SHP77 (cell line): ENCODE data around the gene IDNK.

ENCODE experiments used
- DNase-seq, 2 experiments: peaks; one replicate each; lab custom pipeline; 2025; lab: John Stamatoyannopoulos, UW

The IDNK gene

DNA sequence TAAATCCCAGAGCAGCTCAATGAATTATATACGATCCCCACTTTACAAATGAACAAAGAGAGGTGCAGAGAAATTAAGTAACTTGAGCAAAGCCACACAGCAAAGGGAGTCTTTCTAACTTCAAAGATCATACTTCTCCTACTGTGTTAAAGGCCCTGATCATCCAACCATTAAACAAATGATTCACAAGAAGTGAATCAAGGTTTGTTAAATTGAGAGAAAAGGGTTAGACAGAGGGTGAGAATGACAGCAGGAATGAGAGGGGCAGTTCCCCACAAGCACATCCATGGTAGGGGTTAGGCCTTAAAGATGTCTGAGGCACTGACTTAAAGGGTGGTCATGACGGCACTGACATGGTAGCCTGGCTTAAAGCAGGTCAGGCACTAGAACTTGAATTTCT lies 10.7 kb downstream of the IDNK start:
- DNase-seq: no peak

DNA sequence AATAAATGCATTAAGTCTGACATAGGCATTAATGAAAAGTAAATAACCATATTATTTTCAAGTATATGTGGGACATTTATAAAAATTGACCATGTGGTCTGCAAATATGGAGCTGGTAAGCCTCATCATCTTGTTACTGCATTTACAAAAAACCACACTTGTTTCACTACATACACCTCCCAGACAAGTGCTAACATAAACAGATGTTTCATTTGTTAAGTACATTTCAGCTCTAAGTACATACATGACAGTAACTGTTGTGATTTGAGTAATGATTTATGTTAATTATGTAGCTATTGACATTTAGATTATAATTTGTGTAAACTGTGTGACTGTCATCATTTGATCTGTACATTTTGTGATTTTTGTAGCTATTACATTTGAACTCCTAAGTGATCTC lies 13.9 kb downstream of the IDNK start:
- DNase-seq: no peak

DNA sequence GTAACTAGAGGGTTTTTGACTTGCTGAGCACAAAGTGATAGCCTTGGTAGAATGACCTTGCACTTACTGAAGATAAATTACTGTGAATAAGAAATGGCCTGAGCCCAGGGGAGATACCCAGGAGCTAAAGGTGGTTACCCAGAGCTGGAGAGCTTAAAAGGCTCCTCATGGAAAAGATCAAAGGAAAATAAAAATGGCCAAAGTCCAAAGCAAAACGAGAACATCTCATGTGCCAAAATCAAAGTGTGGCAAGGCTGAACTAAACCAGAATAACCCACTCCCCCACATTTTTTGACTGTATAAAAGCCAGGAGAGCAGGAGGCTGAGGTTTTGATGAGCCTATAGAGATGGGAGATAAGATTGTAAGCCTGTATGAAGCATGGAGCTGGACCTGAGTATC lies 14.4 kb downstream of the IDNK start:
- DNase-seq: no peak

DNA sequence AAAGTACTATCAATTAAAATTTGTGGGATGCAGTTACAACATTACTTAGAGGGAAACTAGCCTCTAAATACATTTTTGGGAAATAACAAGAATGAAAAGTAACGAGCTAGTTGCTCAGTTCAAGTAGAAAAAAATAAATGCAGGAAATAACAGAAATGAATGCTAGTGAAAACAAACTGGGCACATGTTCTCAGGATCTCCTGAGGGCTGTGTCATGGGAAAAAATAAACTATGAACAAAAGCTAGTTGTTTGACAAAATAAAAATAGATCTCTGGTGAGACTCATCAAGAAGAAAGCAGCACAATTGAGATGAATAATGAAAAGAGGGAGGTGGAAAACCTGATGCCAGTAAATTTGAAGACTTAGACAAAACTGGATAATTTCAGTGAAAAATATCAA lies 16.3 kb downstream of the IDNK start:
- no peak for DNase-seq

DNA sequence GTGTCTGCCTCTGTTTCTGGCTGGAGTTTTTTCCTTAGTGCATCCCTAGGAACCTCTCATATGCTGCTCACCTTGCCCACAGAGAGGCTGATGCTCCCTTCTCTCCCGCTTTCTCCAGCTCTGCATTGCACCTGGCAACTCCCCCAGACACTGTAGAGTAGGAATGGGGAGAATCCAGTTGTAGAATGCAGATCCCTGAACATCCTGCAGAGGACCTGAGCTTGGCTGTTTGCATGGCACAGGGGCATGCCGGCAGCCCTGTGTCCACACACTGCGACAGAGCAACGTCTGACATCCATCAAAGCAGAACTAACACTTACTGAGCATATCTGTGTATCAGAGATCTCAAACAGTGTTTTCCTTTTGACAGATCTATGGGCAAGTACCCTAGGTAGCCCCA lies 19.9 kb downstream of the IDNK start:
- DNase-seq: no peak

DNA sequence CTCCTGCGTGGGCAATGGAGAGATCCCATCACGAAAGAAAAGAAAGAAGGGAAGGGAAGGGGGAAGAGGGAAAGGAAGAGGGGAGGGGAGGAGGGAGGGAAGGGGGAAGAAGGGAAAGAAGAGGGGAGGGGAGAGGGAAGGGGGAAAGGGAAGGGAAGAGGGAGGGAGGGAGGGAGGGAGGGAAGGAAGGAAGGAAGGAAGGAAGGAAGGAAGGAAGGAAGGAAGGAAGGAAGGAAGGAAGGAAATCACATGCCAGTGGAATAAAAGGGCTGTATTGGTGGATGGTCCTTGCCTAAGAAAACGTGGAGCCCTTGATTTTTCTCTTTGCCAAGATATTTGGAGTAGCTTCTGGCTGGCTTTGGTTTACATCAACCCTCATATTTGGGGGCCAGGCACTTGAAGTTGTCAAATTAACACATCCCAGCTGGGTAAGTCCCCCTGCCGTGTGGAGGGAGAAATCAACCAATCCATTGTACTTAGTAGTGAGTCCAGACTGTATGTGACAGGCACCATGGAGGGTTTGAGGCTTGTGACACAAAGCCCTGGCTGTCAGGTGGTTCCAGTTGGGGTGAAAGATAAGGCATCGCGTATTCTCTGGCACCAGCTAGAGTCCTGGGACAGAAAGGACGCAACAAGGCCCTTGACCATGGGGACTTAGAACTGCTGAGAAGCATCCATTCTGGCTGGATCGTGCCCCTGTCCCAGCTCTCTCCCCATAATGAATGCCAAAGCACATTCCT lies 23.7 kb downstream of the IDNK start:
- no peak for DNase-seq

DNA sequence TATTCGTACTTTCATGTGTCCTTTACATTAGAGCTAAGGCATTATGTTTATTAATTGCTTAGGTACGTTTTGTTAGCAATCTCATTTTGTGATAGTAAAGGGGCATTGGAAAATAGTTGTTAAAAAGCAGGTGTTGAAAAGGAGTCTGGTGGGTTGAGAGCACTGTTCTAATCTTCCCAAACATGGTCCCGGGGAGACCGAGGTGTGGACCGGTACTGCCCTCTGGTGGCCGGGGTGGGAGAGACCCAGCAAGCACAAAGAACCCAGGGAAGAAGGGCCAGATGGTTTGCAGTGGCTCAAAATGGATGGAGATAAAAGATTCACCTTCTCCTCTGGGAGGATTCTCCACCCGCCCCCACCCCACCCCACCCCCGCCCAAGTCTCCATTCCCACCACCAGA lies 26.1 kb downstream of the IDNK start:
- peak; percentile 16 to 19 for DNase-seq

DNA sequence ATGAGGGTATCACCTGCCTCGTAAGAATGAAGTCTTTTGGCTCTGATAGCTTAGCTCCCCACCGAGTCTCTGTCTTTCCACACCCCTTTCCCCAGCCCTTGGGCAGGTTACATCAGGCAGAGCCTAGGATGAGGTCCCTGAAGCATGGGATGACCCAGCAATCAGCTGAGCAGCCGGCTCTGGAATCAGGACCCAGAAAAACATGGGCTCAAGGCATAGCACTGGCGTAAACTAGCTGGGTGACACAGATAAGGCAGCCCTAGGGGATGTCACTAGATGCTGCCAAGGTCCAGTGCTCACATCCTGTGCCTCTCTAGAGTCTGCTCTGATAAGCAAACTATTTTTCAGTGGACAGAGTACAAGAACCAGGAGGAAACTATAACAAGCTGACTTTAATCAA lies 26.6 kb downstream of the IDNK start:
- DNase-seq: no peak

DNA sequence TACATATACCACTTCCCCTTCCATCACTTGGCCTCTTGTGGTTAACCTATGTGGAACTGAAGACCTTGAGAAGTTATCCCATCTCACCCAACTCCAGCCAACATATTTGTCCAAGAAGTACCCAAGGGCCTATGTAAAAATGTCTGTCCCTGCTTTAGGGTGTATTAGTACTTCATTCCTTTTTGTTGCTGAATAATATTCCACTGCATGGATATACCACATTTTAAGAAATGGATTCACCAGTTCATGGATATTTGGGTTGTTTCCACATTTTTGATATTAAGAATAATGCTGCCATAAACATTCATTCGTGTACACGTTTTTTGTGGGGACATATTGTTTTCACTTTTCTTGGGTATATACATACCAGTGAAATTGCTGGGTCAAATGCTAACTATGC lies 28.6 kb downstream of the IDNK start:
- no peak for DNase-seq

DNA sequence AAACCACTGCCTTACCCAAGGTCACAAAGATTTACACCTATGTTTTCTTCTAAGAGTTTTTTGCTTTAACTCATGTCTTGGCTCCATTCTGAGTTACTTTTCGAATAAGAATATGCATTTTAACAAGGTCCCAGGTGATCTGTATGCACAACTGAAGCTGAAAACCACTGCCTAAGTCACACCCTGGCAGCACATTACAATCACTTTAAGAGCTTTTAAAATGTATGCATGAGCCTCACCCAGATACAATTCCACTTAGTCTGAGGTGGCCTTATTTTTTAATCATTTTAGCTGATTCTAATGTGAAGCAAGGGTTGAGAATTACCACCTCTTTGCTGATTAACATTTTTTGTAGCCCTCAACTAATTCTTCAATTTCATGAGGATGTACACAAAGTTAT lies 29.5 kb downstream of the IDNK start:
- DNase-seq: no peak

DNA sequence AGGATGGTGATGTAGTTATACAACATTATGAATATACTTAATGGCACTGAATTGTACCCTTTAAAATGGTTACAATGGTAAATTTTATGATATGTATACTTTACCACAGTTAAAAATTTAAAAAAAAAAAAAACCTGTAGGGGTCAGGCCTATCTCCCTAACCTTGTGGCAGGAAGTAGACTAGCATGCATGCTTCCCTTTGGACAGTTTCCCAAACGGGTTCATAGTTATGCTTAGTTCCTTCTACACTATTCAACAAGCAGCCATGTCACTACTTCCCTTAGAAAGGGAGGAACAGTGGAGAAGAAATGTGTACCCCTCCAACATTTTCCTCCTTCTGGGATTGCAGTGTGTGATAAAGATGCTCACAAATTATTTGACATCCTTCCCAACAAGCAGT lies 32.5 kb downstream of the IDNK start:
- DNase-seq: no peak

DNA sequence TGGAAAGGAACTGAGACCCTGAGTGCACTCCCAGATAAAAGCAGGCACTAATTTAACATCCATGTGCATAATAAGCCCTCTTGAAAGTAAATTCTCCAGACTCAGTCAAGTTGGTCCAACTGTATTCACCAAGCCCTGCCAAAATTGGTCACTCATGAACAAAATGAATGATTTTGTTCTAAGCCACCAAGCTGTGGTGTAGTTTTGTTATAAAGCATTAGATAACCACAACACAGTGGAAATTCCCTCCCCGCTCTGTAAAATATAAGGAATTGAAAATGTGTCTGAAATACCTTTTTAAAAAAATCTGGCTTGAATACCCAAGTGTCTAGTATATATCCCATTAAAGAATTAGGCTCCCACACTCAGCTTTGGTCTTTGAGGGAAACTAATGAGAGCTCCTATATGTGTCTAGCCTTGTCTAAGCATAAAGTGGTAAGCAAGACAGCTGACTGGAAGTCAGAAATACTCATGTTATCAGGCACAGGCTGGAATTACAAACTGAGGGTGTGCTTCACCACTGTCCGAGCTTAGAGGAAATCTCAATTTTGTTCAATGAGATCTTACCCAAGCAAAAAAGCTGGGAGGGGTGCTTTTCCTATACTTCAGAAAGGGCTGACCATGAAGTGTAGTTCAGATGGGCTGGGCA lies 33.2 kb downstream of the IDNK start:
- DNase-seq: no peak

DNA sequence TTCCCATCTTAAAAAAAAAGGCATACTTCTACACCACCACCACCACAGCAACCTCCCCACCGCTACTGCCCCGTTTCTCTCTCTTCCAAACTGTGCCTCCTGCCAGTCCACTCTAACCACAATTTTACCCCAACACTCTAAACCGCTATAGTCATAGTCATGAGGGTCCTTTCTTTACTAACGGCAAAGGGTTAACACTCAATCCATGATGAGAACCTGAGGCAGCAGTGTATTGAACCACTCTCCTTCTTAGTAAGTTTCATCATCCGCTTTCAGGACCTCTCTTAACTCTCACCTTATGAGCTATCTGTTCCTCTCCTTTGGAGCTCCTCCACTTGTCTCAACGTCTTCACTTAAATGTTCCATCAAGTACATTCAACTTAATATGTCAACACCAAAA lies 34.0 kb downstream of the IDNK start:
- DNase-seq: no peak

DNA sequence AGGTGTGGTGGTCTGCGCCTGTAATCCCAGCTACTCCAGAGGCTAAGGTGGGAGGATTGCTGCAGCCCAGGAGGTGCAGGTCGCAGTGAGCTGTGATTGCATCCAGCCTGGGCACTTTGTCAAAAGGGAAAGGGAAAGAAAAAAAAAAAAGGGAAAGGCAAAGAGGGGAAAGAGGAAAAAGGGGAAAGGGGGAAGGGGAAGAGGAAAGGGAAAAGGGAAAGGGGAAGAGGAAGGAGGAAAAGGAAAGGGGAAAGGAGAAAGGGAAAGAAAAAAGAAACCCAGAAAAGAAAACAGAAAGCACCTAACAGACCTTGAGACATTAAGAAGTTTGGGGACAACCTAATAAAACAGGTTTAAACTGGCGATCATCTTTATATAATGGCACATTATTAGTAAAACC lies 40.0 kb downstream of the IDNK start:
- DNase-seq: no peak

DNA sequence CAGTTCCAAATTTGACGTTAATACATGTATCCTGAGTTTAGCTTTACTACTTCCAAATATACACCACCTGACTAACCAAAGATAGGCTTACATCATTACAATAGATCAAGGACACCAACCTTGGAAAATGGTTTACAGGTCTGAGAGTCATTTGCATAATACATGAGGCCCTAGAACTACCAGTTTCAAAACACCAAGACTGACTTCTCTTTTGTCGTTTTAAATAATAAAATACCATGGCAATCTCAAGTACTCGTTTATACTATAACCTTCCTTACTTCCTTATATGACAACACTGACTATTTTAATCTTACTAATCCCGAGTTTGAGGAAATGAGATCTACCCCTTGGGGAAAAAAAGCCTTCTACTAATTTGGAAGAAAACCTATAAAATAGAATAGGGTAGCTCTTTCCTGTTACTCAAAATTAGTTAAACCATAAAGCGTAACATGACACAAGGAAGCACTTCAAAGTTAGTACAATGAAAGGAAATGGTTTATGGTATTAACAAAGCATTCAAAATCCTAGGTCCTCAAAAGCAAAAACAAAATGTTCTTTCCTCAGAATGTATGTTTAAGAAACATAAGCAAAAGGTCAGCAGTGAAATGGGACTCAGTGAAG lies 42.7 kb downstream of the IDNK start:
- DNase-seq: no peak

DNA sequence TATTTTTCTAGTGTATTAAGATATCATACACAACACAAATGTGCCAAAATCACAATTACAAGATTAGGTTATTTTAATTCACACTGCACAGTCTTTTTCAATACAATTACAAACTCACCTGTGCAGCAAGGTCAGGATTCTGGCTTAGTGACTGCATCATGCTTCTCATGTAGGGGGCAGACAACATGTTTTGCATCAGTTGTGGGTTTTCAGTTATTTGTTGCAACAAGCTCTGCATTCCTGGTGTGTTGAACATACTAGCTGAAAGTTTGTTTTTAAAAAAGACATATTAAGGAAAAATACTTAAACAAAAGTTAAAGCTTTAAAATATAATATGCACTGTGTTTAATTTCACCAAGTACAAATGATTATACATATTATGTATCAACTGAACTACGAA lies 46.1 kb downstream of the IDNK start:
- DNase-seq: no peak

DNA sequence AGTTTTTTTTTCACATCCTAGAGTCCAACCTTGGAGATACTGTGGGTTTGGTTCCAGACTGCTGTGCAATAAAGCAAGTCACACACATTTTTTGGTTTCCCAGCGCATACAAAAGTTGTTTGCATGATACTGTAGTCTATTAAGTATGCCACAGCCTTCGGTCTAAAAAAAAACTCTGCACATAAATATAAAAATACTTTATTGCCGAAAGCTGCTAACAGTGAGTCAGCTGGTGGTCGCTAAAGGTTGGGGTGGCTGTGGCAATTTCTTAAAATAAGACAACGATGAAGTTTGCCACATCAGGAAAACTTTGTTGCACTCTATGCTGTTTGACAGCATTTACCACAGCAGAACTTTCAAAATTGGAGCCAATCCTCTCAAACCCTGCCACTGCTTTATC lies 47.4 kb downstream of the IDNK start:
- no peak for DNase-seq

DNA sequence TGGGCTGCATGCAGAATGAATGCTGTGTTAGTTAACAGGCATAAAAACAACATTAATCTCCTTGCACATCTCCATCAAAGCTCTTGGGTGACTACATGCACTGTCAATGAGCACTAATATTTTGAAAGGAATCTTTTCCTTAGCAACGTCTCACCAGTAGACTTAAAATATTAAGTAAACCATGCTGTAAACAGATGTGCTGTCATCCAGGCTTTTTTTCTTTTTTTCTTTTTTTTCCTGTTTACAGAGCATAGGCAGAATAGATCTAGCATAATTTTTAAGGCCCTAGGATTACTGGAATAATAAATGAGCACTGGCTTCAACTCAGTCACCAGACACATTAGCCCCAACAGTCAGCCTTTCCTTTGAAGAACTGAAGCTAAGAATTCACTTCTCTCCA lies 48.5 kb downstream of the IDNK start:
- no peak for DNase-seq

DNA sequence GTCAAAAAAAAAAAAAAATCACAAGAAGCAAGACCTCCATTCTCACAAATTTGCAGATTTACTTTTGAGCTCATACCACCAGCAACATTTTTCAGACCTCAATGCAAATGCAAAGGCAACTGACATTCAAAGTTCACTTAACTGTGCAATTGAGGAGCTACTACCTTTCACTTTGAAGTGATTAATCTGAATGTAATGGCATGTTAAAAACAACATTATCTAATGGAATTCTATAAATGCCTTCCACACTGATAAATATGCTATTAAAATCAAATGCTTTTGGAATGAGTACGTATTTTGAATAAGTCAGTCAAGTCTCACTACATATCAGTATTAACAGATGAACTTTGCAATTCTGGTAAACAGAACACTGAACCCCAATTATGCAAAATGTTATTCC lies 52.5 kb downstream of the IDNK start:
- DNase-seq: no peak

DNA sequence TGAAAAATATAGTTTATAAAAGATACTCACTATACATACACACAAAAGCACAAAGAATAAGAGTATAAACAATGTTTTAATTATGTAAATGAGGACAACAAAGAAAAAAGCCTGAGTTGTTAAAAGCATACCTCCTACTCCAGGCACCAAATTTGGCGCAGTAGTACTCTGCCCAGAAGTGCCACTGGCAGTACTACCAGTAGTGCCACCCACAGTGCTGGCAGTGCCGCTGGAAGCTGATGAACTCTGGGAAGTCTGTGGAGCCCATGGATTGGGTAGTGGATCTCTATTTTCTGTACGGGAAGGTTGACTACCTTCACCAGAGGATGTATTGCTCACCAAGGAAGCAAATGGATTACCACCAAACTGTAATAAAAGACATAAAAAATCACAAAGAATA lies 54.7 kb downstream of the IDNK start:
- no peak for DNase-seq

DNA sequence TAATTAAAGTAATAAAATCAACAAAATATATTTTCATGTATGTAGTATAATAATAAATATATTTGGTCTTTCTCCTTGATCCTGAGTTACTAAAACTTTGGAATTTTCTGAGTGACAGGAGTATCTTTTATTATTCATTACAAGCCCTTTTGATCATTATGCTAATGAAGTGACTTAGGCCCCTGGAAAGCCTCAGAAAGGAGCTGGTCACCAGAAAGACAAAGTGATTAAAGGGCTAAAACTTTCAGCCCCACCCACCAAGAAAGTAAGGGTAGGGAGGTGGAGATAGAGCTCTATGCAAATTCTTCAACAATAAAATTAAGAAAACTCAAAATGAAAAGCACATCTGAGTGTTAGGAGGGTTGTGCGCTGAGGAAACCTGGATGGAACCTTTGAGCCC lies 57.3 kb downstream of the IDNK start:
- no peak for DNase-seq

DNA sequence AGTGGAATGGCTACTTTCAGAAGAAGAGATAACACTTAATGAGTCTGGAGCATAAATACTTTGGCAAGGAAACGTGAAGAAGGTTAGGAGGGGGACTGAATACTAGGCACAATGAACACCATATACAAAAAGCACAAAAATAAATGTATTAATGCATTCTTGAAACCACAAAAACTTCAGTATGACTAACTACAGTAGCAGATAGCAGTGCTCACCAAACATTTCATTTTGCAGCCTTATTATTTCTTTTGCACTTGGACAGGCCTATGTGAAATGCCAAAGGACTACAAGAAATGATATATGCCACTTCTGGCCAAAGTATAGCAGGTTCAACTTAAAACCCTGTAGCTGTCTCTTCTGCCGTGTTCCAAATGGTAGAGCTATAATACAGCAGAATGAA lies 58.5 kb downstream of the IDNK start:
- DNase-seq: no peak

DNA sequence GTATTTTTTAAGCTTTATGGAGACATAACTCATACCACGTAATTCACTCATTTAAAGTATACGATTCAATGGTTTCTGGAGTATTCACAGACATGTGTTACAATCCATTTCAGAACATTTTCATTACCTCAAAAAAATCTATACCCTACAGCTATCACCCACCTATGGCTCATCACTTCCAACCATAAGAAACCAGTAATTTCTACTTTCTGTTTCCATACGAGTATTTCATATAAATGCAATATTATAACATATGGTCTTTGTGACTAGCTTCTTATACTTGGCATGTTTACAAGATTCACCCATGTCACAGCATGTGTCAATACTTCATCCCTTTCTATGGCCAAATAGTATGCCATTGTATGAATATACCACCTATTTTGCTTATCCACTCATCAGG lies 66.0 kb downstream of the IDNK start:
- no peak for DNase-seq

DNA sequence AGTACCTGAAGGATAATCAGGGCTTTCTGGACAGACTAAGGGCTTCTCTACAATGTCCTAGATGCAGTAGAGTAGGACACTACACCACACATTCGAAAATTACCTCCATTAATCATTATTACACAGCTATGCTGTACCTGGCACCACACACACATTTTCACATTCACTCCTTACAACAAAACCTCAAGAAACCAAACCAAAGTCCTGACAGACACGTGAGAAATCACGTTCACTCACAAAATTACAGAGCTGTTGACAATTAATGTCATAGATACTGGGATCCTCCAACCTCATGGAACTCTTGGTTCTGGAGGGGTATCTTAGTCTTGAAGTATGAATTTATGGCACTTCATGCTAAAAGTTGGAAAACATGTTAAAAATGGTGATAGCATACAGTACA lies 68.5 kb downstream of the IDNK start:
- DNase-seq: no peak
